ENCODE data around the gene GLDN.

GLDN gene

DNA sequence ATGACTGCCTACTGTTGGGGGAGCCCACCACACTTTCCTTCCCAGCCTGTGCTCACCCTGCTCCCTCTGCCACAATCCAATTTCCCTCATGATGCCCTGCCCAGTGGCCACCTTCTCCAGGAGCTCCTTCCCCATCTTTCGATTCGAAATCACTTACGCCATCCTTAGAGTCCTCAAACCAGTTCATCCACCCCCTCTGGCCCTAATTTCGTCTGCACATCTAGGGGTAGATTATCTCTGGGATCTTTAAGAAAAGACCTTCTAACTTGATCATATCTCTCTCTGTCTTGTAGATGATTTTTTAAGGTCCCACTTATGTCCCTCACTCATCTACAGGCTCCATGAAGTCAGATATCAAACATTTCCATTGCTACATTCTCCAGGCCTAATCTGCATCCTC lies 20.1 kb upstream of the GLDN start:
- DNase-seq (ENCODE audit: low read depth in 2 of 2) = no peak
- H3K4me3 ChIP-seq (replicated peaks in 1 of 2; ENCODE audit: low read depth in 2 of 2, low read length in 2 of 2) = no peak overlapping the region
- TF ChIP-seq CTCF (IDR thresholded peaks at IDR 0.05; ENCODE audit: low read depth, low read length) = no peak

DNA sequence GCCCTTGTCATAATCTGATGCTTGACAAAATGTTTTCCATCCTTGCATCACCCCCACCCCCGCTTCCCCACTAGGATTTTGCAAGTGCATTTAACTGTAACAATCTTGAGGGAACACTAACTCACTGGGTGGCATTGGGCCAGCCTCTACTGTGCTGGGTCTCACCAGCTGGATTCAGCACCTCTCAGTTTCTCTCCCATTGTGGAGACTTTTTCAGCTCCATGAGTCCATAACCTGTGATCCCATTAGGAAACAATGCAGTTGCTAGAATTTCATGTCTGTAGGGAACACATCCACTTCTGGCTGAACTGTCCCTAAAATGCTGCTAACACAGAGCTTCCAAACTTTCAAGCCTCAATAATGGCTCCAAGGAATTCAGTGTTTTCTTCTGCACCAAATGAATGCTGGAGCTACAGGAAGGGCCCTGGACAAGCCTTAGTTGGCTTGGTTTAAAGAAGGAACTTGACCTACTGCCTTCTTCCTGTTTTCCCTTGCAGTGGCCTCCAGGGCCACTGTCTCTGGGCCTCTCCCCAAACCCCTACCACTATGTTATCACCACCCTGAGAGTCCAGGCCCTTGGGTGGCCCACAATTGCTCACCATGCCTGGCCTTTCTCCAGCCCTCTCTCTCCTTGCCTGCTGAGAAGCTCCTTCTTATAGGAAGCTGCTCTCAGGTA lies 18.7 kb upstream of the GLDN start:
- no peak overlapping the region for H3K4me3 ChIP-seq (replicated peaks in 1 of 2; ENCODE audit: low read depth in 2 of 2, low read length in 2 of 2)
- no peak for TF ChIP-seq CTCF (IDR thresholded peaks at IDR 0.05; ENCODE audit: low read depth, low read length)
- DNase-seq (ENCODE audit: low read depth in 2 of 2) = peak; percentile 64 to 69

DNA sequence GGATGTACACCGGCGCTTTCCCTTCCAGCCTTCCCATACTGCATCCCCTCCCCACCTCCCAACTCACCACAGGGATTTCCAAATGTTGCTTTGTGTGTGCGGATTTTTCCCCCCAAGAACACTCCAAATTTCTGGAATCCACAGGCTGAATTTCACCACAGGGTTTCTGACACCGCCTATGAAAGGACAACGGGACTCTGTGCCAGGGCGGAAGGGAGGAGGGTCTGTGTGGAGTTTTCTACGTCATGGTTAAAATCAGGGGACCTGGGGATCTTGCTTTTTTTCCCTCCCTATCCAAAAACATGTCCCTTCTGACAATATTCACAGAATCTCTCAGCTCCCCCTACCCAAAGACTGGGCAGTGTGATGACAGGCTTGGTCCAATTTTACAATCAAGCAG lies 17.7 kb upstream of the GLDN start:
- H3K4me3 ChIP-seq (replicated peaks in 1 of 2; ENCODE audit: low read depth in 2 of 2, low read length in 2 of 2) = no peak overlapping the region
- no peak for TF ChIP-seq CTCF (IDR thresholded peaks at IDR 0.05; ENCODE audit: low read depth, low read length)
- no peak for DNase-seq (ENCODE audit: low read depth in 2 of 2)

DNA sequence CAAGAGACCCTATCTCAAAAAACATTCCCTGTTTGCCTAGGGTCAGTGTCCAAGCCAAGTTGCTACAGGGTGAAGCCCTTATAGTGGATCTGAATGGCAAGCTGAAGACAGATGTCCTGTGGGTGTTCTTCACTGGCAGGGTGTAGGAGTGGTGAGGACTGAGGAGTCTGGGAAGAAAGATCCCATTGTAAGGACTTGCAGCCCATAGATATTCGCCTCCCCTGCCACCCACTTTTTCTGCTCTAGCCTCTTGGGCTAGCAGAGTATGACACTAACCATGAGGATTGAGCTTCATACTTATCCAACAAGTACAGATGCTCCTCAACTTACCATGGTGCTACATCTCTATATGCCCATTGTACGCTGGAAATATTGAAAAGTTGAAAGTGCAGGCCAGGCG lies 16.3 kb upstream of the GLDN start:
- no peak for TF ChIP-seq CTCF (IDR thresholded peaks at IDR 0.05; ENCODE audit: low read depth, low read length)
- no peak for DNase-seq (ENCODE audit: low read depth in 2 of 2)
- no peak overlapping the region for H3K4me3 ChIP-seq (replicated peaks in 1 of 2; ENCODE audit: low read depth in 2 of 2, low read length in 2 of 2)

GRCh38 chr15:51327081-51327480 lies 14.4 kb upstream of the GLDN start:
- no peak for DNase-seq (ENCODE audit: low read depth in 2 of 2)
- TF ChIP-seq CTCF (IDR thresholded peaks at IDR 0.05; ENCODE audit: low read depth, low read length) = no peak
- no peak overlapping the region for H3K4me3 ChIP-seq (replicated peaks in 1 of 2; ENCODE audit: low read depth in 2 of 2, low read length in 2 of 2)

- DNase-seq (ENCODE audit: low read depth in 2 of 2) = no peak
- no peak overlapping the region for H3K4me3 ChIP-seq (replicated peaks in 1 of 2; ENCODE audit: low read depth in 2 of 2, low read length in 2 of 2)
- no peak for TF ChIP-seq CTCF (IDR thresholded peaks at IDR 0.05; ENCODE audit: low read depth, low read length)
Observed at GRCh38 chr15:51328926-51329325, 12.5 kb upstream of the GLDN start.

- TF ChIP-seq CTCF (IDR thresholded peaks at IDR 0.05; ENCODE audit: low read depth, low read length) = no peak
- no peak overlapping the region for H3K4me3 ChIP-seq (replicated peaks in 1 of 2; ENCODE audit: low read depth in 2 of 2, low read length in 2 of 2)
- DNase-seq (ENCODE audit: low read depth in 2 of 2) = peak; percentile 59 to 65
Observed at GRCh38 chr15:51331141-51331540, 10.3 kb upstream of the GLDN start.
